Measurements from ENCODE around the gene L3MBTL2. TPM values are rescaled to one million over a fixed set of nuclear protein-coding genes. Genes with fewer than 3 reads are reported as not detected.
A peak's percentile ranks its signal among the peaks of the same experiment; 100 is the strongest.

The L3MBTL2 gene
- total and polyA plus RNA-seq, 2 experiments from 2014 or later = 12.1 to 20.1 TPM

DNA sequence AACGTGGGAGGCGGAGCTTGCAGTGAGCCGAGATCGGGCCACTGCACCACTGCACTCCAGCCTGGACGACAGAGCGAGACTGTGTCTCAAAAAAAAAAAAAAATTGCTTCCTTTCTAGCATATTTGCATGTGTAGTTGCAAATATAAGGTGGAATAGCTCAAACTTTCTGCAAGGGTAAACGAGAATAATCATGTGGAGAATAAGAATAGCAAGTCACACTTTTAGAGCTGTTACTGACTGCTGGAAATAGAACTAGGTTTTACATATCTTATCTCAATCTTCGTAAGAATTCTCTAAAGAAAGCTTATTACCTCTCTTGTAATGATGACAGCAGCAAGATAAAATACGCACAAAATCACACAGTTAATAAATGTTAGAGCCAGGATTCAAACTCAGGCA lies 1.6 kb downstream of the L3MBTL2 start:
- peaks cover 4% of the 10 kb centered on the region for H3K4me1 ChIP-seq (ENCODE audit: insufficient read depth)
- H4K20me1 ChIP-seq (ENCODE audit: insufficient read depth, poor library complexity, severe bottlenecking) = no peaks in the 10 kb centered on the region
- WGBS (ENCODE audit: low lambda C conversion rate, missing lambda C conversion rate) = 88% methylated on average over 9 of the region's 9 CpGs
- no peak overlapping the region for H3K27ac ChIP-seq
- DNase-seq (ENCODE audit: low spot score) = no peak
- H3K4me2 ChIP-seq = no peak overlapping the region
- peaks cover 23% of the 10 kb centered on the region for H3K79me2 ChIP-seq
- no peaks in the 10 kb centered on the region for H3K27me3 ChIP-seq
- H2AFZ ChIP-seq = no peak overlapping the region
- no peaks in the 10 kb centered on the region for H3K9me2 ChIP-seq (replicated peaks; ENCODE audit: insufficient read depth)
- H3K9me3 ChIP-seq (ENCODE audit: low read depth) = no peaks in the 10 kb centered on the region
- no peak for TF ChIP-seq CTCF (IDR thresholded peaks at IDR 0.05; ENCODE audit: poor library complexity)
- no peak for TF ChIP-seq EZH2phosphoT487 (IDR thresholded peaks at IDR 0.05; ENCODE audit: low read depth, severe bottlenecking, unreplicated experiment)
- TF ChIP-seq EZH2 (IDR thresholded peaks at IDR 0.05; ENCODE audit: borderline replicate concordance) = no peak
- no peak overlapping the region for H3K4me3 ChIP-seq
- no peaks in the 10 kb centered on the region for H3K36me3 ChIP-seq (replicated peaks; ENCODE audit: insufficient read depth, low read depth)

GRCh38 chr22:41215409-41215808 lies 10.3 kb downstream of the L3MBTL2 start:
- no peaks in the 10 kb centered on the region for H4K20me1 ChIP-seq (ENCODE audit: insufficient read depth, poor library complexity, severe bottlenecking)
- H2AFZ ChIP-seq = no peak overlapping the region
- H3K36me3 ChIP-seq (replicated peaks; ENCODE audit: insufficient read depth, low read depth) = no peaks in the 10 kb centered on the region
- no peaks in the 10 kb centered on the region for H3K9me2 ChIP-seq (replicated peaks; ENCODE audit: insufficient read depth)
- no peak for DNase-seq (ENCODE audit: low spot score)
- no peak for TF ChIP-seq EZH2phosphoT487 (IDR thresholded peaks at IDR 0.05; ENCODE audit: low read depth, severe bottlenecking, unreplicated experiment)
- no peak for TF ChIP-seq EZH2 (IDR thresholded peaks at IDR 0.05; ENCODE audit: borderline replicate concordance)
- no peak for TF ChIP-seq CTCF (IDR thresholded peaks at IDR 0.05; ENCODE audit: poor library complexity)
- no peak overlapping the region for H3K4me2 ChIP-seq
- no peaks in the 10 kb centered on the region for H3K9me3 ChIP-seq (ENCODE audit: low read depth)
- 99% methylated on average over 10 of the region's 10 CpGs for WGBS (ENCODE audit: low lambda C conversion rate, missing lambda C conversion rate)
- H3K4me3 ChIP-seq = no peak overlapping the region
- H3K27me3 ChIP-seq = no peaks in the 10 kb centered on the region
- no peak overlapping the region for H3K27ac ChIP-seq
- H3K4me1 ChIP-seq (ENCODE audit: insufficient read depth) = peaks cover 3% of the 10 kb centered on the region
- no peaks in the 10 kb centered on the region for H3K79me2 ChIP-seq

- Histone ChIP-seq H3K9me3 (ENCODE audit: low read depth) (no peaks in the 10 kb centered on the region), H3K4me1 (ENCODE audit: insufficient read depth) (peaks cover 3% of the 10 kb centered on the region), H3K4me3 (no peak overlapping the region), H4K20me1 (ENCODE audit: insufficient read depth, poor library complexity, severe bottlenecking) (no peaks in the 10 kb centered on the region), H3K9me2 (replicated peaks; ENCODE audit: insufficient read depth) (no peaks in the 10 kb centered on the region), H2AFZ (no peak overlapping the region), H3K79me2 (no peaks in the 10 kb centered on the region), H3K4me2 (no peak overlapping the region), H3K36me3 (replicated peaks; ENCODE audit: insufficient read depth, low read depth) (no peaks in the 10 kb centered on the region), H3K27ac (no peak overlapping the region), H3K27me3 (no peaks in the 10 kb centered on the region)
- TF ChIP-seq EZH2phosphoT487 (IDR thresholded peaks at IDR 0.05; ENCODE audit: low read depth, severe bottlenecking, unreplicated experiment) = no peak
- no peak for TF ChIP-seq EZH2 (IDR thresholded peaks at IDR 0.05; ENCODE audit: borderline replicate concordance)
- TF ChIP-seq CTCF (IDR thresholded peaks at IDR 0.05; ENCODE audit: poor library complexity) = no peak
- no peak for DNase-seq (ENCODE audit: low spot score)
- 99% methylated on average over 7 of the region's 7 CpGs for WGBS (ENCODE audit: low lambda C conversion rate, missing lambda C conversion rate)
Observed at GRCh38 chr22:41215926-41216325, 10.8 kb downstream of the L3MBTL2 start.

DNA sequence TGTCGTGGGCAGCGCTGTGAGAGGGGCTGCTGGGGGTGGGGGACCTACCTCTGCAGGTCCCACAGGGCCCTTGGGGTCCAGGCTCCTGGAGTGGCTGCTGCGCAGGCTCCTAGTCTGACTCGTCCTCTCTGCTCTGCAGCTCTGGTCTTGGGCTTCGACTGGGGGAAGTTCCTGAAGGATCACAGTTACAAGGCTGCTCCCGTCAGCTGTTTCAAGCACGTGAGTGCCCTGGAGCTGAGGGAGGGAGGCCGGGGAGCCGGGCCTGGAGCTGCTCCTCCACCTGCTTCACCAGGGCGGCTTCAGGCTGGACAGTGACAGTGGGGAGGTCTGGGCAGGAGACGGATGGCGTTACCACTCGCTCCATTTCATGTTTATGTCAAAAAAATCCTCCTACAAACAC lies 11.9 kb downstream of the L3MBTL2 start:
- Histone ChIP-seq H3K27me3 (no peaks in the 10 kb centered on the region), H3K9me3 (ENCODE audit: low read depth) (no peaks in the 10 kb centered on the region), H3K4me1 (ENCODE audit: insufficient read depth) (peaks cover 3% of the 10 kb centered on the region), H3K36me3 (replicated peaks; ENCODE audit: insufficient read depth, low read depth) (no peaks in the 10 kb centered on the region), H3K27ac (peak overlapping the region; percentile 71), H3K4me3 (no peak overlapping the region), H3K4me2 (no peak overlapping the region), H3K9me2 (replicated peaks; ENCODE audit: insufficient read depth) (no peaks in the 10 kb centered on the region), H2AFZ (no peak overlapping the region), H3K79me2 (no peaks in the 10 kb centered on the region), H4K20me1 (ENCODE audit: insufficient read depth, poor library complexity, severe bottlenecking) (no peaks in the 10 kb centered on the region)
- DNase-seq (ENCODE audit: low spot score) = no peak
- TF ChIP-seq EZH2 (IDR thresholded peaks at IDR 0.05; ENCODE audit: borderline replicate concordance) (no peak), EZH2phosphoT487 (IDR thresholded peaks at IDR 0.05; ENCODE audit: low read depth, severe bottlenecking, unreplicated experiment) (no peak), CTCF (IDR thresholded peaks at IDR 0.05; ENCODE audit: poor library complexity) (no peak)
- 66% methylated on average over 13 of the region's 13 CpGs for WGBS (ENCODE audit: low lambda C conversion rate, missing lambda C conversion rate)
